LHCN-M2 (cell line): ENCODE measurements around the gene POLE. TPM values are rescaled to one million over a fixed set of nuclear protein-coding genes. Genes with fewer than 3 reads are reported as not detected.
"Not testable (repeated sequence)": the region's sequence is repeated elsewhere in the genome, so short reads cannot be mapped to it uniquely, and the experiment has no call there.

Experiments
- DNase-seq: peaks from one replicate; pipeline ENCODE4 v3.0.0-alpha.2; 2012; ENCODE audit warnings: low read depth
- total RNA-seq: library from RNA; depleted of rRNA; stranded (reverse); fragments of >200 nt; gene quantifications from 2 replicates; pipeline ENCODE4 v1.2.3, GENCODE V29; 2014

POLE gene
- total RNA-seq, 1 experiment from 2014 or later = 34.8 TPM

- peak; percentile 71 for DNase-seq
These were observed 72.1 kb downstream of the POLE start for GRCh38 chr12:132614861-132615578.

- no peak for DNase-seq
These were observed 73.1 kb downstream of the POLE start for GRCh38 chr12:132614029-132614428.

DNA sequence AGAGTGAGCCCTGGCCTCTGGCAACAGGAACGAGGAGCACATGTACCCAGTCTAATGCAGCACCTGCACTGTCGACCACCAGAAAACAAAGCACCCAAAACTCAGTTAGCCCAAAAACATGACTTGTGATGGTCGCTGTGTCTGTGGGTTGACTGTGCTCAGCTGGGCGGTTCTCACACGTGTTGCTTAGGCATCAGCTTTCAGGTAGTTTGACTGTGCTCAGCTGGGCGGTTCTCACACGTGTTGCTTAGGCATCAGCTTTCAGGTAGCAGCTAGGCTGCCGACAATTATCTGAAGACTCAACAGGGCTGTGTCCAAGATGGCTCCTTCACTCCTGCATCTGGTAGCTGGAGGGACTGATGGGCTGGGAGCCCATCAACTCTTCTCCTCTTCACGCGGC lies 75.5 kb downstream of the POLE start:
- DNase-seq = no peak

GRCh38 chr12:132610866-132611602 lies 76.1 kb downstream of the POLE start:
- DNase-seq = no peak

GRCh38 chr12:132610051-132610759 lies 76.9 kb downstream of the POLE start, which contains the start of gene LRCOL1:
Gene LRCOL1 (minus strand): TSS chr12:132610582. CDS start chr12:132606251, 4,331 bp downstream.
- DNase-seq = no peak

DNA sequence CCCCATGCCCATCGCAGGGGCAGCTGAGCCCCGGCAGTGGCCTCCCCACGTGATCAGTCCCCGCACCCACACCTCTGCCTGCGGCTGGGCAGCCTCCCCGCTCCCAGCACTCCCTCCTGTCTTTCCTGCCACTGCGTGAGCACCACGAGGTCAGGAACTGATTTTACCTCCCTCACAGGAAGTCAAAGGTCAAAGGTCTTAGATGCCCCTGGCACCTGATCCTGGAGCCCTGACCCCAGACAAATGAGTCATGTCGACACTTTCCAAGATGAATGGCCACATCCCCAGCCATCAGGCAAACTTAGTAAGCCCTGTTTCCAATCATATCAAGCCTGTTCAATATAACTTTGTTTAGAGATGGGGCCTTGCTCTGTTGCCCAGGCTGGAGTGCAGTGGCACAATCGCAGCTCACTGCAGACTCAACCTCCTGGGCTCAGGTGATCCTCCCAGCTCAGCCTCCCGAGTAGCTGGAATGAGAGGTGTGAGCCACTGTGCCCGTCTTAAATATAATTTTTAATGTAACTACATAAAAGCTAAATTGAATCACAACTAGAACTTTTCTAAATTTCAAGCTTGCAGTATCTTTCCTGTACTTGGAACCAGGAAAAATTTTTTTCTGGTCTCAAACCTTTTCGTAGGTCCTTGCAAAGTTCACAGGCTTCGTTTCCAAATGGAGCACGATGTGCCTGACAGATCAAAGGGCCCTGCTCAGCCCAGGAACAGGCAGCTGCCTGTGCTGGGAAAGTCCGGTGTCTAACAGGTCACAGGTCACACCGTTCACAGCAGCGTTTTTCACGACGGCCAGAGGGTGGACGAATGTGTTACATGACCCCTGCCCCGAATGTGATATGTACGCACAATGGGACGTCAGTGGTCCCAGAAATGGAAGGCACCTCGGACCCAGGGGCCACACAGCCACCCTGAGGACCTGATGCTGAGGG lies 78.6 kb downstream of the POLE start:
- no peak for DNase-seq

DNA sequence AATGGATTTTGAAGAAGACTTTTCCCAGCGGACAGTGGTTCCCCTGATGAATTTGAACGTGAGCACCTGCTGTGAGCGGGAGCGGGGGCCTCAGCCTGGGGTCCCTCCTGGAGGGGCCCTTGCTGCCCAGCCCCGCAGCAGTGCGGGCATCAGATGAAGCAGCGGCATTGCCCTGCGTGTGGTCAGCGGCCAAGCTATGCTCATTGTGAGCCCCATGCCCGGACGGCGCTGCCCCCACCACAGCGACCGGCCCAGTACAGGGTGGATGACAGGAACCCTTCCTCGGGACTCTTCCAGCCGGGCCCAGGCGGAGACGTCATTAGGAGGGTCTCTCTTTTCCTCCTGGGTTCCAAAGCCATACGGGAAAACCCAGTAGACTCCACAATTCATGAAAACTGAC lies 80.2 kb downstream of the POLE start:
- DNase-seq = no peak

DNA sequence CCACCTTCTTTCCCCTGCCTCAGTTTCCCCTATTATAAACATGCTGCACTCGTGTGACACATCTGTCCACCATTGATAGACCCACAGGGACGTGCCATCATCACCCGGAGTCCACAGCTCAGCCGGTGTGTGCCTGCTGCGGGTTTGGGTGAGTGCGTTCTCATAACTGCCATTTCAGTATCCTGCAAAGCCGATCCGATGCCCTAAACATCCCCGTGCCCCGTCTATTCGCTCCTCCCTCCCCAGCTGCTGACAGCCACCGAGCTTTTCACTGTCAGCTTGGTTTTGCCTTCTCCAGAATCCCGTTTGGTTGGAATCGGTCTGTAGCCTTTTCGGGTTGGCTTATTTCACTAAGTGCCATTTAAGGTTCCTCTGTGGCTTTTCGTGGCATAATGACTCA lies 80.7 kb downstream of the POLE start:
- peak; percentile 25 for DNase-seq

- no peak for DNase-seq
These were observed 81.2 kb downstream of the POLE start for GRCh38 chr12:132605892-132606291.

GRCh38 chr12:132604668-132605441 lies 82.3 kb downstream of the POLE start:
- no peak for DNase-seq

DNA sequence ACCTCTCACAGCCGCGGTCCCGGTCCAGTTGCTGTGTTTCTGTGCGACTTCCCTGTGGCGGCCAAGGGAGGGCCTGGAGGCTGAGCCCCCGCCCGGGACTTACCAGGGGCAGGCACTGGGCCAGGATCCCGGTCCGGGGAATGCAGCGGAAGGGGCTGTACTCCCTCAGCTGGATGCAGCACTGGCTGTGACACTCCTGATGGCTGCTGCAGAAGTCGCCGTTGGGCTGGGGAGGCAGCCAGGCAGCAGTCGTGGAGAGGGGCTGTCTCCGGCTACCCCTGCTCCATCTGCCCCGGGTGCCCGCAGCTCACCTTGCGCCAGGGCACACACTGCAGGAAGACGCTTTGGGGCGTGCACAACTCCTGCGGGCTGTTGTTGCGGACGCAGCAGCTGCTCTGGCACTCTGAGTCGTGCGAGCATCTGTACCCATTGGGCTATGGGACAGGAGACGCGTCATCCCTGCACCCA lies 83.0 kb downstream of the POLE start:
- no peak for DNase-seq

GRCh38 chr12:132603240-132604150 lies 83.6 kb downstream of the POLE start:
- DNase-seq = no peak

DNA sequence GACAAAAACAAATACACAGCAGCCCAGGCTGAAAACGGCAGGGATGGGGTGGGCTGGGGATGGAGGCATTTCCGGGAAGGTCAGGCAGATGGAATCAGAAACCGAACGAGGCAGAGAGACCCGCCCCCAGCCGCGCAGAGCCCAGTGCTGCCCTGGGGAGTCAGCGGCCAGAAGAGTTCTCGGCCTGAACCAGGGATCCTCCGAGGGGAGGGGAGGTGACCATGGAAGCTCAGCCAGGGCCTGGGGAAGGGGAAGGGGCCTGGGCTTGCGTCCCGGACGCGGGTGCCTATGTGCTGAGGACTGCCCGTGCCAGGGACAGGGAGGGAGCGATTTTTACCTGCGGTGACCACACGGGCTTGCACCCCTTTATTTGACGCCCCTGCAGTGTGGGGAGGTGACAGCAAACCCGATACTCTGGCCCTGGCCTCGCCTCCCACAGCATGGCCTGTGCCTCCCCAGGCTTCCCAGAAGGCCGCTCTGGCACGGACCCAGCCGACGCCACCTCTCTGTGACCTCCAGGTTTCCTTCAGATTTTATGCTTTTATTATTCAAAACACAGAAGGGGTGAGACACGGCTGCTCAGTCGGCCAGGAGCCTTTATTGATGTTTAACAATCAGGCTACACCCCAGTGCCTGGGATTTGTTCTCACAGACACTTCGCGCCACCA lies 84.4 kb downstream of the POLE start:
- no peak for DNase-seq

GRCh38 chr12:132601171-132601883 lies 85.8 kb downstream of the POLE start:
- no peak for DNase-seq

GRCh38 chr12:132600048-132601032 lies 86.8 kb downstream of the POLE start:
- DNase-seq = peak; percentile 59

DNA sequence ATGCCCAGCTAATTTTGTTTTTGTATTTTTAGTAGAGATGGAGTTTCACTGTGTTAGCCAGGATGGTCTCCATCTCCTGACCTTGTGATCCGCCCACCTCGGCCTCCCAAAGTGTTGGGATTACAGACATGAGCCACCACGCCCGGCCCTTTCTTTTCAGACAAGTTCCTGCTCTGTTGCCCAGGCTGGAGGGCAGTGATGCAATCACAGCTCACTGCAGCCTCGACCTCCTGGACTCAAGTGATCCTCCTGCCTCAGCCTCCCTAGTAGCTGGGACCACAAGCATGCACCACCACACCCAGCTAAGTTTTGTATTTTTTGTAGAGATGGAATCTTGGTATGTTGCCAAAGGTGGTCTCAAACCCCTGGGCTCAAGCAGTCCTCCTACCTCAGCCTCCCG lies 87.6 kb downstream of the POLE start:
- not testable (repeated sequence) for DNase-seq
